CD4-positive, alpha-beta T cell (primary cell): ENCODE results near the gene KIF26B. TPM values are rescaled to one million over a fixed set of nuclear protein-coding genes. Genes with fewer than 3 reads are reported as not detected.

Experiments used
- ATAC-seq: fragments of 200-7000 bp; cut with Tn5 transposase; one replicate; pipeline ENCODE4 v1.10.0; 2022; ENCODE audit warnings: mild to moderate bottlenecking; ENCODE audit not compliant: poor library complexity
- CTCF ChIA-PET: fragments of 350-600 bp; sonication (Branson Sonifier 250); formaldehyde crosslinking; loops from one replicate; lab custom pipeline; 2021; ENCODE audit warnings: antibody characterized with exemption, inconsistent platforms; lab: Charles Lee
- POLR2A ChIA-PET: fragments of 350-600 bp; sonication (Branson Sonifier 250); formaldehyde crosslinking; loops from one replicate; lab custom pipeline; 2021; ENCODE audit warnings: antibody characterized with exemption, inconsistent platforms; lab: Charles Lee
- DNase-seq, 14 experiments: peaks; one replicate each; pipeline ENCODE4 v3.0.0-alpha.2; 2013 to 2020; ENCODE audit warnings: mixed read lengths in 2 of 14
- H3K27ac ChIP-seq, 2 donors: one replicate each; pipeline versions ENCODE4 v1.5.1 to v1.7.0; 2013; ENCODE audit warnings: low read length in 2 of 2, low read depth in 1 of 2, mild to moderate bottlenecking in 1 of 2
- H3K27me3 ChIP-seq, 2 experiments: 1 replicate in 1 of 2; 2 replicates in 1 of 2; pipeline versions ENCODE4 v1.6.1 to v1.7.0; 2013; ENCODE audit warnings: low read length in 2 of 2, control low read depth in 1 of 2, mild to moderate bottlenecking in 1 of 2, moderate library complexity in 1 of 2; ENCODE audit not compliant: insufficient read depth in 2 of 2, control insufficient read depth in 1 of 2
- H3K36me3 ChIP-seq: one replicate; pipeline ENCODE4 v1.6.1; 2013; ENCODE audit warnings: low read length, control low read depth; ENCODE audit not compliant: insufficient read depth
- H3K4me1 ChIP-seq: one replicate; pipeline ENCODE4 v1.6.1; 2013; ENCODE audit warnings: low read length, control low read depth; ENCODE audit not compliant: insufficient read depth
- H3K4me3 ChIP-seq: one replicate; pipeline ENCODE4 v1.5.1; 2013; ENCODE audit warnings: mild to moderate bottlenecking, low read length, moderate library complexity
- H3K9me3 ChIP-seq, 2 experiments: 1 replicate in 1 of 2; 2 replicates in 1 of 2; pipeline versions ENCODE4 v1.6.1 to v1.7.0; 2013; ENCODE audit warnings: low read length in 2 of 2, mild to moderate bottlenecking in 2 of 2, control low read depth in 1 of 2, moderate library complexity in 1 of 2; ENCODE audit not compliant: control insufficient read depth in 1 of 2, insufficient read depth in 1 of 2
- H3K27ac Mint-ChIP-seq: one replicate; pipeline ENCODE4 v1.8.0; 2020; ENCODE audit warnings: mixed read lengths
- H3K27me3 Mint-ChIP-seq: one replicate; pipeline ENCODE4 v1.8.0; 2021; ENCODE audit warnings: mixed read lengths
- H3K36me3 Mint-ChIP-seq: one replicate; pipeline ENCODE4 v1.8.0; 2021; ENCODE audit warnings: low read depth, mixed read lengths
- H3K4me1 Mint-ChIP-seq: one replicate; pipeline ENCODE4 v1.8.0; 2021; ENCODE audit warnings: low read depth, mixed read lengths
- H3K4me3 Mint-ChIP-seq: one replicate; pipeline ENCODE4 v1.8.0; 2020; ENCODE audit warnings: mild to moderate bottlenecking, mixed read lengths
- H3K9me3 Mint-ChIP-seq: one replicate; pipeline ENCODE4 v1.8.0; 2020; ENCODE audit warnings: mixed read lengths
- intact Hi-C, 2 experiments: fragments of 100-400 bp; cut with DNase I in 1 of 2; cut with micrococcal nuclease in 1 of 2; formaldehyde crosslinking; loops; one replicate each; pipeline versions ENCODE4 v1.15.1 to v1.9.0; 2023 to 2025; cut with DNase I, micrococcal nuclease
- total RNA-seq, 174 experiments: library from RNA in 2 of 174; stranded (reverse) in 2 of 174; gene quantifications; one replicate each; pipeline ENCODE4 v1.2.3 and lab custom pipeline; 2021 to 2026
- TF ChIP-seq, protein P1 (sequence below): fragments of 200-600 bp; IDR thresholded peaks from one replicate; pipeline ENCODE4 v1.8.0; 2022; ENCODE audit warnings: antibody characterized with exemption, mild to moderate bottlenecking

Gene KIF26B
- total RNA-seq, 2 experiments from 2014 or later = 0.03 TPM; not detected in 1

GRCh38 chr1:245704341-245704740 is 549.6 kb downstream of the KIF26B start:
- Mint-ChIP-seq H3K4me3 (no peak overlapping the region), H3K27me3 (no peaks in the 10 kb centered on the region), H3K36me3 (no peaks in the 10 kb centered on the region), H3K4me1 (no peaks in the 10 kb centered on the region), H3K9me3 (no peaks in the 10 kb centered on the region), H3K27ac (no peak overlapping the region)
- ATAC-seq (no peak), DNase-seq (no peak)
- no peaks in the 10 kb centered on the region for H3K4me1 ChIP-seq
- POLR2A ChIA-PET = no interaction called here
- no peak overlapping the region for H3K27ac ChIP-seq
- H3K36me3 ChIP-seq = no peaks in the 10 kb centered on the region
- TF ChIP-seq, protein P1, sequence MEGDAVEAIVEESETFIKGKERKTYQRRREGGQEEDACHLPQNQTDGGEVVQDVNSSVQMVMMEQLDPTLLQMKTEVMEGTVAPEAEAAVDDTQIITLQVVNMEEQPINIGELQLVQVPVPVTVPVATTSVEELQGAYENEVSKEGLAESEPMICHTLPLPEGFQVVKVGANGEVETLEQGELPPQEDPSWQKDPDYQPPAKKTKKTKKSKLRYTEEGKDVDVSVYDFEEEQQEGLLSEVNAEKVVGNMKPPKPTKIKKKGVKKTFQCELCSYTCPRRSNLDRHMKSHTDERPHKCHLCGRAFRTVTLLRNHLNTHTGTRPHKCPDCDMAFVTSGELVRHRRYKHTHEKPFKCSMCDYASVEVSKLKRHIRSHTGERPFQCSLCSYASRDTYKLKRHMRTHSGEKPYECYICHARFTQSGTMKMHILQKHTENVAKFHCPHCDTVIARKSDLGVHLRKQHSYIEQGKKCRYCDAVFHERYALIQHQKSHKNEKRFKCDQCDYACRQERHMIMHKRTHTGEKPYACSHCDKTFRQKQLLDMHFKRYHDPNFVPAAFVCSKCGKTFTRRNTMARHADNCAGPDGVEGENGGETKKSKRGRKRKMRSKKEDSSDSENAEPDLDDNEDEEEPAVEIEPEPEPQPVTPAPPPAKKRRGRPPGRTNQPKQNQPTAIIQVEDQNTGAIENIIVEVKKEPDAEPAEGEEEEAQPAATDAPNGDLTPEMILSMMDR = no peak
- H3K4me3 ChIP-seq = no peak overlapping the region
- intact Hi-C loops = no loop called here
- H3K27me3 ChIP-seq = no peaks in the 10 kb centered on the region
- H3K9me3 ChIP-seq = peaks cover 0 to 31% of the 10 kb centered on the region in 2 experiments
- CTCF ChIA-PET = no interaction called here

GRCh38 chr1:245704765-245705164 is 550.0 kb downstream of the KIF26B start:
- ChIA-PET POLR2A (no interaction called here), CTCF (no interaction called here)
- intact Hi-C loops = no loop called here
- Mint-ChIP-seq H3K4me3 (no peak overlapping the region), H3K27ac (no peak overlapping the region), H3K4me1 (no peaks in the 10 kb centered on the region), H3K36me3 (no peaks in the 10 kb centered on the region), H3K27me3 (no peaks in the 10 kb centered on the region), H3K9me3 (no peaks in the 10 kb centered on the region)
- no peak overlapping the region for H3K4me3 ChIP-seq
- no peak overlapping the region for H3K27ac ChIP-seq
- no peaks in the 10 kb centered on the region for H3K27me3 ChIP-seq
- TF ChIP-seq, protein P1 = no peak
- DNase-seq (no peak), ATAC-seq (no peak)
- H3K9me3 ChIP-seq = peaks cover 0 to 28% of the 10 kb centered on the region in 2 experiments
- no peaks in the 10 kb centered on the region for H3K4me1 ChIP-seq
- H3K36me3 ChIP-seq = no peaks in the 10 kb centered on the region

DNA sequence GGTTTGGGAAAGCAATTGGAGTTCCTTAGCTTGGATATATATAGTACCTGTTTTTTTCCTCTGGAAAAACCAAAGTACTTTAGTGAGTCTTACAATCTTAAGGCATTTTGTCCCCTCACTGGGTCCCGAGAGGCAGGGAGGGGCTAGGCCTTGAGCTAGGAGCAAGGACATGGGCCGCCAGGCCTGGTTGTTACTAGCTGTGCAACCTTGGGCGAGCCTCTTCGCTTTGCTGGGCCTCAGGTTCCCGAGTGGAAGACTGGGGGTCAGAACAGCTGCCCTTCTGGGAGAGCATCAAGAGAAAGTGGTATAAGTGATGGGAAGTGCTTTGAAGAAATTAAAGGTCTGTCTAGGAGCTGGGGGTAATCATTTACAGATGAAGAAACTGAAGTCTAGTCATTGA is 553.2 kb downstream of the KIF26B start:
- DNase-seq = no peak
- H3K4me3 ChIP-seq = no peak overlapping the region
- peaks cover 0 to 15% of the 10 kb centered on the region in 2 experiments for H3K9me3 ChIP-seq
- Mint-ChIP-seq H3K4me3 (no peak overlapping the region), H3K4me1 (no peaks in the 10 kb centered on the region), H3K27ac (no peak overlapping the region), H3K9me3 (no peaks in the 10 kb centered on the region), H3K36me3 (no peaks in the 10 kb centered on the region), H3K27me3 (no peaks in the 10 kb centered on the region)
- CTCF ChIA-PET = no interaction called here
- H3K27me3 ChIP-seq = no peaks in the 10 kb centered on the region
- H3K4me1 ChIP-seq = no peaks in the 10 kb centered on the region
- POLR2A ChIA-PET = no interaction called here
- H3K36me3 ChIP-seq = no peaks in the 10 kb centered on the region
- no peak for ATAC-seq
- intact Hi-C loops = no loop called here
- TF ChIP-seq, protein P1 = no peak
- no peak overlapping the region for H3K27ac ChIP-seq
